ENCODE measurements around the gene TPST1.
A peak's percentile ranks its signal among the peaks of the same experiment; 100 is the strongest.
"Not testable (repeated sequence)": the region's sequence is repeated elsewhere in the genome, so short reads cannot be mapped to it uniquely, and the experiment has no call there.

TPST1 gene

GRCh38 chr7:66344166-66344565 lies 139.0 kb downstream of the TPST1 start:
- no peak for DNase-seq

GRCh38 chr7:66348531-66348930 lies 143.4 kb downstream of the TPST1 start:
- DNase-seq: no peak

DNA sequence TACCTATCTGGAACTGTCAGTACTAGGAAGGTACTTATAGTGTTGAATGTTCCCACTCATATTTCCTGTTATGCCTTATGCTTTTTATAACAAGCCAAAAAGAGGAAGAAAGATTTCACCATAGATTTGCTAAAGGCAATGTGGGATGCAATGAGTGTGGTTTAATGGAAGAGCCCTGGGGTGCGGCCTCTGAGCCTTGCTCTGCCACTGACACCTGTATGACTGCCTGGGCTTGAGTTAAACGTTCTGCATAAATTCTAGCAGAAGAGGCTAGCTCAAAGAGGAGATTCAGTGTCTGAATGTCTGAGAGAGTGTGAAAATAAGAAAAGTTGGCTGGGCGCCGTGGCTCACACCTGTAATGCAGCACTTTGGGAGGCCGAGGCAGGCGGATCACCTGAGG lies 143.8 kb downstream of the TPST1 start:
- no peak for DNase-seq

- DNase-seq: no peak
Measured at GRCh38 chr7:66352071-66352470, 146.9 kb downstream of the TPST1 start.

DNA sequence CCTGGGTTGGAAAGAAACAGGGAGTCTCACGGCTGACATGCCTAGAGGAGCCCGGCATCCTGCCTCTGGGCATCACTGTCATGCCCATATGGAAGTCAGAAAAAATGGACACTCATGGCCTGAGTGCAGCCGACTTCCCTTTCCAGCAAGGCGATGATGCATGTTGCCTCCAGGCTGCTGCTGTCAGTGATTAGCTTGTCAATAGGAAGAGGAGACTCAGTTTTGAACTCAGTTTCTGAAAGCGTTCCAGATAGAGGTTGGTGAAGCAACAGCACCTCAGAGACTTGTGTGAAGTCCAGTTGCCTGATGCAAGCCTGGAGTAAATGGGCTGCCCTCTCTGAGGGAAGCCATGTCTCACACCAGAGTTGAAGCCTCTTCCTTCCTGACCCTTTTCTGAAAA lies 148.4 kb downstream of the TPST1 start:
- DNase-seq: no peak

GRCh38 chr7:66355756-66356155 lies 150.6 kb downstream of the TPST1 start:
- DNase-seq: no peak

GRCh38 chr7:66356277-66356721 lies 151.2 kb downstream of the TPST1 start:
- DNase-seq: no peak

GRCh38 chr7:66357087-66357486 lies 152.0 kb downstream of the TPST1 start:
- no peak for DNase-seq

GRCh38 chr7:66359656-66360211 lies 154.6 kb downstream of the TPST1 start:
- DNase-seq: no peak

DNA sequence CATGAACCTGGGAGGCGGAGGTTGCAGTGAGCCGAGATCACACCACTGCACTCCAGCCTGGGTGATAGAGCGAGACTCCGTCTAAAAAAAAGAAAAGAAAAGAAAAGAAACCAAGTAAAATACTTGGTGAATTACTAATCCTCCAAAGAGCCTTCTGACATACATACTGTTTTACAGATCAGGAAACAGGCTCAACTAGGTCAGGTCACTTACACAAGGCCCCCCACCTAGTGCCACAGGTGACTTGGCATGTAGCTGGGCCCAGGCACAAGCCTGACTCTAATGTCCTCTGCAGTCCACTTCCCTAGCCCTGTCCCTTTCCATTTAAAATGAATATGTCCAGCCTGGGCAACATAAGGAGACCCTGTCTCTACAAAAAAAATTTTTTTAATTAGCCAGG lies 157.0 kb downstream of the TPST1 start:
- DNase-seq: no peak

DNA sequence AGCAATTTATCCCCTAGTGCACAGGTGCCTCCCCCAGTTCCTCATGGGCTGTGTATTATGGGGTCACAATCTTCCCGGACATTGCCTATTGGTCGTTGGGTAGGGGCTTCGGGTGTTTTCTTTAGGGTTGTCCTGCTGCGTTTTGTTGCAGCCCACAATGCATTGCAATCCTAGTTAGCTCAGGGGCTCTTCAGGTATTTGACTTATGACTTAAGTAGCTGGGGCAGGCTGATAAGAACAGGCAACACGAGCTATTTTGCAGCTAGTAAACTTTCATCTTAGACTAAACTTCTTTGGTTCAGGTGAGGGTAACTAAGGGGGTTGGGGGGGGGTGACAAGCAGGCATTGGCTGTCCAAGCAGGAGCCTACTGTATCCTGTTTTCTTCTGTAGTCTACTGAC lies 158.5 kb downstream of the TPST1 start:
- DNase-seq: peak; percentile 9

GRCh38 chr7:66365031-66365430 lies 159.9 kb downstream of the TPST1 start:
- peak; percentile 13 for DNase-seq

DNA sequence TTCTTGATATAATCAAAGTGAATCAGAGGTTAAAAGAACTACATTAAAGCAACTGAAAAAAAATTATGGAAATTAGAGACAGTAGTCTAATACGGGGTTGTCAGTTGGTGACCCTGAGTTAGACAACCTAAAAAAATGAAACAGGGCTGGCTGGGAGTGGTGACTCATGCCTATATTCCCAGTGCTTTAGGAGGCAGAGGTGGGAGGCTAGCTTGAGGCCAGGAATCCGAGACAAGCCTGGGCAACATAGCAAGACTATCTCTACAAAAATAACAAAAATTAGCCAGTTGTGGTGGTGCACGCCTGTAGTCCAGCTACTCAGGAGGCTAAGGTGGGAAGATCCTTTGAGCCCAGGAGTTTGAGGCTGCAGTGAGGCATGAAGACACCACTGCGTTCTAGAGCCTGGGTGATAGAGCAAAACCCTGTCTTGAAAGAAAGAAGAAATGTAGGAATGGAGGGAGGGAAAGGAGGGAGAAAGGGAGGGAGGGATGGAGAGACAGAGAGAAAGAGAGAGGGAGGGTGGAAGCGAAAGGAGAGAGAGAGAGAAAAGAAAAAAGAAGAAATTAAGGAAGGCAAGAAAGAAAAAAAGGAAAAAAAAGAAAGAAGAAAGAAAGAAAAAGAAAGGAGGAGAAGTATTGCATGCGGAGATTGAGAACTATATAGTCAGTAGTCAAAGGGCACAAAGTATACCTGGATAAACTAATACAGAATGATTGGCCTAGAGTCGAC lies 166.1 kb downstream of the TPST1 start:
- no peak for DNase-seq

- DNase-seq: not testable (repeated sequence)
Measured at GRCh38 chr7:66374141-66374840, 169.2 kb downstream of the TPST1 start.

GRCh38 chr7:66376264-66376945 lies 171.3 kb downstream of the TPST1 start:
- DNase-seq: no peak

DNA sequence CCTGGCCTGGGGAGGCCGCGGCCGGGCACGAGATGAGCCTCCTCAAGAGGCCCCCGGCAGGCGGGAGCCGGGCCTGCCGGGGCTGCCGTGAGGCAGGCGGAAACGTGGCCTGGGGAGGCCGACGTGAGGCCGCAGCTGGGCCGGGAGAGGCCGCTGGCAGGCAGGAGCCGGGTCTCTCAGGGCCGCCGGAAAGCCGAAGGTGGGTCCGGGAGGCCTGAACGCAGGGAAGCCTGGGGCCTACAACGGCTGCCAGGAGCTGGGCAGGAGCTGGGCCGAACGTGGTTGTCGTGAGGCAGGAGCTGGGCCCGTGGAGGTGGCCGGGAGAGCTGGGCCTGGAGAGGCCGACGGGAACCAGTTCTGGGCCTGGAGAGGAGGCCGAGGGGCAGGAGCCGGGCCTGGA lies 171.9 kb downstream of the TPST1 start:
- DNase-seq: no peak

DNA sequence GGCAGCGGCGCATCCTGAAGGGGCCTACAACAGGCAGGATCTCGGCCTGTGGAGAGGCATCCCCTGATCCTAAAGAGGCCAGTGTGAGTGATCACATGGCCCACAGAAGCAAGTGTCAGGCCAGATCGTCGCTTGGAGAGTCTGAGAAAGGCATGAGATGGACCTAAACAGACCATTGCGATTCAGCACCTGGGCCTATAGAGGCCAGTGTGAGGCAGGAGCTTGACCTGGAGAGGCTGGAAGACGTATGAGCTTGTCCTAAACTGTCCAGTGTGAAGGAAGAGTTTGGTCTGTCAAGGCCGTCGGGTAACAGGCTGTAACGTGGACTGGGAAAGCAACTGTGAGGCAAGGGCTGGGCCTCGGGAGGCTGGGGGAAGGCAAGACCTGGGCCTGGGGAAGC lies 172.6 kb downstream of the TPST1 start:
- DNase-seq: no peak

- no peak for DNase-seq
Measured at GRCh38 chr7:66379542-66380160, 174.5 kb downstream of the TPST1 start.

GRCh38 chr7:66380272-66380888 lies 175.2 kb downstream of the TPST1 start:
- DNase-seq: no peak

GRCh38 chr7:66382182-66382923 lies 177.2 kb downstream of the TPST1 start:
- DNase-seq: not testable (repeated sequence)

DNA sequence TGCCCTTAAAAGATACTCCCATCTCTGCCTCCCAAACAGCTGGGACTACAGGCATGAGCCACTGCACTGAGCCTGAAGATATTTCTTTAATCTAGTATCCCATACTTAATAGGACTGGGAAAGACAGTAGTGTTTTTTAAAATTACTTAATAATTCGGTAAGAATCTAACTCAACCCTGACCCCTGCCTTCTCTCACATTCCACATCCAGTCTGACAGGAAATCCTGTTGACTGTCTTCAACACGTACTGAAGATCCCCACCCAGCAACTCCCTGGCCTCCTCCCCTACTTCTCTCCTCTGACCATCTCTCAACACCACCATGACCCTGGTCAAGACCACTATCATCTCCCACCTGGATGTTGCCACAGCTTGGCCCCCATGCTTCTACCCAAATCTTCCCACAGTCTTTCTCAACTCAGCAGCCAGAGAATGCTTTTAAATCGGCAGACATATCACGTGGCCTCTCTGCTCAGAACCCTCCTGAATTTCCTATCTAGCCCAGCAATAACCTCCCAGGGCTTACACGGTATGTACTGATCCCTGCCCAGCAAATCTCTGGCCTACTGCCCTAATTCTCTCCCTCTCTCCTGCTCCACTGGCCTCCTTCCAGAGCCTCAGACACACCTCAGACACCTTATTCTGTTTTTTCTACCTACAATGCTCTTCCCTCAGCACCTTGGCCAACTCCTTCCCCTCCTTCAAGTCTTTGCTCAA lies 180.2 kb downstream of the TPST1 start:
- not testable (repeated sequence) for DNase-seq
